ENCODE measurements around the gene EEF1A2.

GRCh38 chr20:63483834-63484233 lies 15.0 kb downstream of the EEF1A2 start:
- TF ChIP-seq, protein P1, sequence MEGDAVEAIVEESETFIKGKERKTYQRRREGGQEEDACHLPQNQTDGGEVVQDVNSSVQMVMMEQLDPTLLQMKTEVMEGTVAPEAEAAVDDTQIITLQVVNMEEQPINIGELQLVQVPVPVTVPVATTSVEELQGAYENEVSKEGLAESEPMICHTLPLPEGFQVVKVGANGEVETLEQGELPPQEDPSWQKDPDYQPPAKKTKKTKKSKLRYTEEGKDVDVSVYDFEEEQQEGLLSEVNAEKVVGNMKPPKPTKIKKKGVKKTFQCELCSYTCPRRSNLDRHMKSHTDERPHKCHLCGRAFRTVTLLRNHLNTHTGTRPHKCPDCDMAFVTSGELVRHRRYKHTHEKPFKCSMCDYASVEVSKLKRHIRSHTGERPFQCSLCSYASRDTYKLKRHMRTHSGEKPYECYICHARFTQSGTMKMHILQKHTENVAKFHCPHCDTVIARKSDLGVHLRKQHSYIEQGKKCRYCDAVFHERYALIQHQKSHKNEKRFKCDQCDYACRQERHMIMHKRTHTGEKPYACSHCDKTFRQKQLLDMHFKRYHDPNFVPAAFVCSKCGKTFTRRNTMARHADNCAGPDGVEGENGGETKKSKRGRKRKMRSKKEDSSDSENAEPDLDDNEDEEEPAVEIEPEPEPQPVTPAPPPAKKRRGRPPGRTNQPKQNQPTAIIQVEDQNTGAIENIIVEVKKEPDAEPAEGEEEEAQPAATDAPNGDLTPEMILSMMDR (IDR thresholded peaks at IDR 0.05; ENCODE audit: extremely low read depth in 1 of 2, insufficient read depth in 1 of 2, low read depth in 1 of 2, low read length in 2 of 2): peak in 1 of 2 donors; percentile 5
- TF ChIP-seq FOS (IDR thresholded peaks at IDR 0.05; ENCODE audit: borderline replicate concordance, insufficient read depth, low read length): no peak
- TF ChIP-seq POLR2A (IDR thresholded peaks at IDR 0.05; ENCODE audit: low read depth, low read length): no peak

Data from endothelial cell of umbilical vein (primary cell).